GM12878 (cell line): Measurements from ENCODE around the gene ZNF785. TPM values are rescaled to one million over a fixed set of nuclear protein-coding genes. Genes with fewer than 3 reads are reported as not detected.

Experiments
- BACH1 ChIP-seq: fragments of 450-650 bp; IDR thresholded peaks from 2 replicates; pipeline ENCODE4 v1.6.1; 2017; ENCODE audit warnings: mild to moderate bottlenecking, borderline replicate concordance
- CREM ChIP-seq: IDR thresholded peaks from 2 replicates; pipeline ENCODE4 v1.6.1; 2014; ENCODE audit warnings: antibody characterized with exemption, low read depth
- EED ChIP-seq: sonication (generic); IDR thresholded peaks from 2 replicates; pipeline ENCODE4 v1.6.1; 2016; ENCODE audit warnings: antibody characterized with exemption, low read depth
- ESRRA ChIP-seq: IDR thresholded peaks from 2 replicates; pipeline ENCODE4 v1.6.1; 2012; ENCODE audit warnings: mild to moderate bottlenecking, low read length, improper control_type of control experiment
- JUNB ChIP-seq: IDR thresholded peaks from 2 replicates; pipeline ENCODE4 v1.6.1; 2016; ENCODE audit warnings: antibody characterized with exemption, mild to moderate bottlenecking
- MYC ChIP-seq: IDR thresholded peaks from 2 replicates; pipeline ENCODE4 v1.6.1; 2011; ENCODE audit warnings: mild to moderate bottlenecking, low read length, moderate library complexity, inconsistent platforms; ENCODE audit not compliant: insufficient read depth, insufficient replicate concordance, insufficient read length, severe bottlenecking
- NFXL1 ChIP-seq: fragments of 450-650 bp; IDR thresholded peaks from 2 replicates; pipeline ENCODE4 v1.6.1; 2017; ENCODE audit warnings: antibody characterized with exemption, mild to moderate bottlenecking, borderline replicate concordance
- NR2C2 ChIP-seq: IDR thresholded peaks from 2 replicates; pipeline ENCODE4 v1.6.1; 2011; ENCODE audit warnings: borderline replicate concordance, low read depth; ENCODE audit not compliant: control insufficient read depth, insufficient read length
- POLR2AphosphoS5 ChIP-seq: IDR thresholded peaks from 2 replicates; pipeline ENCODE4 v1.6.1; 2011; ENCODE audit warnings: mild to moderate bottlenecking, low read length, inconsistent platforms
- SIX5 ChIP-seq: IDR thresholded peaks from 2 replicates; pipeline ENCODE4 v1.6.1; 2011; ENCODE audit warnings: mild to moderate bottlenecking, low read depth, low read length, moderate library complexity; ENCODE audit not compliant: severe bottlenecking
- SPI1 ChIP-seq: IDR thresholded peaks from 2 replicates; pipeline ENCODE4 v1.6.1; 2011; ENCODE audit warnings: low read depth, mild to moderate bottlenecking, low read length, moderate library complexity, borderline replicate concordance; ENCODE audit not compliant: insufficient read depth
- SREBF2 ChIP-seq: IDR thresholded peaks from 2 replicates; pipeline ENCODE4 v1.6.1; 2012; ENCODE audit warnings: mild to moderate bottlenecking, low read length
- SUPT20H ChIP-seq: IDR thresholded peaks from 2 replicates; pipeline ENCODE4 v1.6.1; 2011; ENCODE audit warnings: low read depth, mild to moderate bottlenecking, low read length, moderate library complexity, borderline replicate concordance; ENCODE audit not compliant: control insufficient read depth
- TBL1XR1 ChIP-seq: IDR thresholded peaks from 2 replicates; pipeline ENCODE4 v1.6.1; 2012; ENCODE audit warnings: low read depth, low read length, improper control_type of control experiment
- ZBED1 ChIP-seq: IDR thresholded peaks from 2 replicates; pipeline ENCODE4 v1.6.1; 2016; ENCODE audit warnings: borderline replicate concordance
- polyA plus RNA-seq, 11 experiments: library from polyadenylated mRNA; depleted of rRNA in 4 of 11; unstranded in 6 of 11; stranded (reverse) in 5 of 11; fragments of >200 nt; fragmentation: Nextera tagmentation in 4 of 11; fragmentation: Illumina TruSeq in 1 of 11; extraction: Ambion mirVana in 4 of 11; extraction: Trizol in 1 of 11; gene quantifications; 1 replicate in 1 of 11; 2 replicates in 10 of 11; pipeline versions ENCODE4 v1.2.1 to v1.2.3, GENCODE V29; 2011 to 2016; ENCODE audit warnings: inconsistent platforms in 2 of 11, missing spikeins in 2 of 11, low read depth in 1 of 11
- total RNA-seq, 4 experiments: library from RNA; depleted of rRNA in 3 of 4; stranded (reverse); fragments of >200 nt in 3 of 4; fragmentation: Illumina TruSeq in 1 of 4; extraction: Trizol in 1 of 4; gene quantifications; 2 replicates each; pipeline versions ENCODE4 v1.2.1 to v1.2.3, GENCODE V29; 2013 to 2021
- TF ChIP-seq, protein P1 (sequence below): fragments of 450-650 bp; IDR thresholded peaks from 2 replicates; pipeline ENCODE4 v1.6.1; 2017; ENCODE audit warnings: borderline replicate concordance
- TF ChIP-seq, protein P2 (sequence below): IDR thresholded peaks from 2 replicates; pipeline ENCODE4 v1.6.1; 2012; ENCODE audit warnings: low read depth, low read length, improper control_type of control experiment

Gene ZNF785
- total and polyA plus RNA-seq, 10 of the 15 experiments (the other 5 are each of a cell fraction or from before 2014, with no cell fraction given), result 0.87 to 11.5 (median 7.5) TPM

DNA sequence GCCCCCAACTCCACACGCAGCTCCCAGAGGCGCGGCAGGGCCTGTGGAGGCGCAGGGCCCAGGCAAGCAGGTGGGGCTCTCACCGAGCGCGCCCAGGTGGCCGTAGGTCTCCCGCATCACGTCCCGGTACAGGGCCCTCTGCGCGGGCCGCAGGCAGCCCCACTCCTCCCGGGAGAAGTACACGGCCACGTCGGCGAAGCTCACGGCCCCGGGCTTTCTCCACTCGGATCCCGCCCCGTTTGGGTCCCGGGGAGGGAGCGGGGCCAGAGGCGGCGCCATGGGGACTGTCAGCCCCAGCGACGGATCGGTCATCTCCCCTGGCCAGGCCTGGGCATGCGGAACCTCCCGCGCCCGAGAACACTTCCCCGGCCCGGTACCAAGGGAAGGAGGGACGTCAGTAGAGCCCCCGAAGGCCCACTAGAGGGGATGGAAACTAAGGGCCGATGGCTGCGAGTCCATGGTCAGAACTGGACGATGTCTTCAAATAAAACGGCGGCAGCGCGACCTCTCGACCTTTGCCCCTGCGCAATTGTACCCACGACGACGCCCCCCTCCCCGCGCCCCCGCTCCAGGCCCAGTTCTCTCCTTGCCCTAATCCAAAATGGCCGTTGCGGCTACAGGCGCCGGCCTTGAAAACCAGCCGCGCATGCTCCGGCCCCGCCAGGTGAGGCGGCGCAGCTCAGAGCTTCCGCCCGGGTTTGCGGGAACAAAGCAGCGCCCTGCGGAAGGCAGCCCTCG is 51.0 kb downstream of the ZNF785 start, which contains the start of gene ZNF747 (continued):
- TF ChIP-seq, protein P1, sequence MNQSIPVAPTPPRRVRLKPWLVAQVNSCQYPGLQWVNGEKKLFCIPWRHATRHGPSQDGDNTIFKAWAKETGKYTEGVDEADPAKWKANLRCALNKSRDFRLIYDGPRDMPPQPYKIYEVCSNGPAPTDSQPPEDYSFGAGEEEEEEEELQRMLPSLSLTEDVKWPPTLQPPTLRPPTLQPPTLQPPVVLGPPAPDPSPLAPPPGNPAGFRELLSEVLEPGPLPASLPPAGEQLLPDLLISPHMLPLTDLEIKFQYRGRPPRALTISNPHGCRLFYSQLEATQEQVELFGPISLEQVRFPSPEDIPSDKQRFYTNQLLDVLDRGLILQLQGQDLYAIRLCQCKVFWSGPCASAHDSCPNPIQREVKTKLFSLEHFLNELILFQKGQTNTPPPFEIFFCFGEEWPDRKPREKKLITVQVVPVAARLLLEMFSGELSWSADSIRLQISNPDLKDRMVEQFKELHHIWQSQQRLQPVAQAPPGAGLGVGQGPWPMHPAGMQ, result no peak
- no peak for TF ChIP-seq SUPT20H
- TF ChIP-seq POLR2AphosphoS5, result peak; percentile 5; the same call in 1 of the 2 replicates
- TF ChIP-seq ESRRA, result no peak
- peak; percentile 5; the same call in 1 of the 2 replicates for TF ChIP-seq EED
- TF ChIP-seq BACH1, result 0 out of 2 replicates have a peak, but pooled peaks have one; percentile 60
- no peak for TF ChIP-seq SREBF2
- peak; percentile 86 for TF ChIP-seq SIX5
- no peak for TF ChIP-seq ZBED1
- no peak for TF ChIP-seq JUNB
- TF ChIP-seq, protein P2, sequence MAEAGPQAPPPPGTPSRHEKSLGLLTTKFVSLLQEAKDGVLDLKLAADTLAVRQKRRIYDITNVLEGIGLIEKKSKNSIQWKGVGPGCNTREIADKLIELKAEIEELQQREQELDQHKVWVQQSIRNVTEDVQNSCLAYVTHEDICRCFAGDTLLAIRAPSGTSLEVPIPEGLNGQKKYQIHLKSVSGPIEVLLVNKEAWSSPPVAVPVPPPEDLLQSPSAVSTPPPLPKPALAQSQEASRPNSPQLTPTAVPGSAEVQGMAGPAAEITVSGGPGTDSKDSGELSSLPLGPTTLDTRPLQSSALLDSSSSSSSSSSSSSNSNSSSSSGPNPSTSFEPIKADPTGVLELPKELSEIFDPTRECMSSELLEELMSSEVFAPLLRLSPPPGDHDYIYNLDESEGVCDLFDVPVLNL, result no peak
- TF ChIP-seq TBL1XR1, result no peak
- no peak for TF ChIP-seq MYC
- 0 out of 2 replicates have a peak, but pooled peaks have one; percentile 4 for TF ChIP-seq SPI1
- TF ChIP-seq NR2C2, result peak; percentile 44
- no peak for TF ChIP-seq NFXL1
- TF ChIP-seq CREM, result peak; percentile 76; the same call in 1 of the 2 replicates
